HepG2 (cell line): ENCODE measurements around the gene TEX19. TPM values are rescaled to one million over a fixed set of nuclear protein-coding genes. Genes with fewer than 3 reads are reported as not detected.
A peak's percentile ranks its signal among the peaks of the same experiment; 100 is the strongest.

Experiments
- EED ChIP-seq: sonication (generic); formaldehyde crosslinking; IDR thresholded peaks from 2 replicates; pipeline ENCODE4 v1.5.0; 2020; ENCODE audit warnings: mild to moderate bottlenecking, missing genetic modification reagents
- NFKB2 ChIP-seq: sonication (generic); formaldehyde crosslinking; IDR thresholded peaks from 2 replicates; pipeline ENCODE4 v1.4.0; 2020; ENCODE audit warnings: missing genetic modification reagents, borderline replicate concordance
- NR2F6 ChIP-seq, 2 experiments: IDR thresholded peaks; 2 replicates each; pipeline ENCODE4 v1.6.1; 2016; ENCODE audit warnings: antibody characterized with exemption in 1 of 2, mild to moderate bottlenecking in 1 of 2
- PHF8 ChIP-seq: sonication (generic); formaldehyde crosslinking; IDR thresholded peaks from 2 replicates; pipeline ENCODE4 v1.5.0; 2020; ENCODE audit warnings: missing genetic modification reagents
- POGZ ChIP-seq: sonication (generic); formaldehyde crosslinking; IDR thresholded peaks from 2 replicates; pipeline ENCODE4 v1.4.0; 2020; ENCODE audit warnings: mild to moderate bottlenecking, missing genetic modification reagents
- SIX4 ChIP-seq: sonication (generic); formaldehyde crosslinking; IDR thresholded peaks from 2 replicates; pipeline ENCODE4 v1.4.0; 2020; ENCODE audit warnings: missing genetic modification reagents
- SKI ChIP-seq: fragments of 450-650 bp; IDR thresholded peaks from one replicate; pipeline ENCODE4 v1.6.1; 2018; ENCODE audit warnings: mild to moderate bottlenecking; ENCODE audit not compliant: partially characterized antibody
- ZFP90 ChIP-seq: sonication (generic); formaldehyde crosslinking; IDR thresholded peaks from 2 replicates; pipeline ENCODE4 v1.8.0; 2022; ENCODE audit warnings: missing genetic modification reagents, mild to moderate bottlenecking, inconsistent platforms, borderline replicate concordance
- ZNF160 ChIP-seq: sonication (generic); formaldehyde crosslinking; IDR thresholded peaks from 2 replicates; pipeline ENCODE4 v1.8.0; 2022; ENCODE audit warnings: mild to moderate bottlenecking, inconsistent platforms, missing genetic modification reagents
- ZNF264 ChIP-seq: sonication (generic); formaldehyde crosslinking; IDR thresholded peaks from 2 replicates; pipeline ENCODE4 v1.4.0; 2020; ENCODE audit warnings: missing genetic modification reagents
- ZNF337 ChIP-seq: sonication (generic); formaldehyde crosslinking; IDR thresholded peaks from 2 replicates; pipeline ENCODE4 v1.5.1; 2020; ENCODE audit warnings: missing genetic modification reagents, low read depth, mild to moderate bottlenecking, borderline replicate concordance
- ZNF496 ChIP-seq: sonication (generic); formaldehyde crosslinking; IDR thresholded peaks from 2 replicates; pipeline ENCODE4 v1.8.1; 2023; ENCODE audit warnings: mild to moderate bottlenecking, moderate library complexity, missing genetic modification reagents; ENCODE audit not compliant: insufficient replicate concordance
- ZNF703 ChIP-seq: sonication (generic); formaldehyde crosslinking; IDR thresholded peaks from 2 replicates; pipeline ENCODE4 v1.5.1; 2020; ENCODE audit warnings: missing genetic modification reagents, mild to moderate bottlenecking, moderate library complexity, borderline replicate concordance
- ZNF713 ChIP-seq: sonication (generic); formaldehyde crosslinking; IDR thresholded peaks from 2 replicates; pipeline ENCODE4 v1.4.0; 2020; ENCODE audit warnings: mild to moderate bottlenecking, missing genetic modification reagents
- ZSCAN20 ChIP-seq: sonication (generic); formaldehyde crosslinking; IDR thresholded peaks from 2 replicates; pipeline ENCODE4 v1.4.0; 2020; ENCODE audit warnings: missing genetic modification reagents, mild to moderate bottlenecking, borderline replicate concordance
- ZSCAN29 ChIP-seq: sonication (generic); formaldehyde crosslinking; conservative IDR thresholded peaks from 2 replicates; pipeline ENCODE4 v1.4.0; 2020; ENCODE audit warnings: mild to moderate bottlenecking, missing genetic modification reagents
- polyA plus RNA-seq, 8 experiments: library from polyadenylated mRNA; depleted of rRNA in 3 of 8; stranded (reverse) in 7 of 8; unstranded in 1 of 8; fragments of >200 nt; fragmentation: Illumina TruSeq in 4 of 8; extraction: Trizol in 4 of 8; gene quantifications; 2 replicates each; pipeline versions ENCODE4 v1.2.1 to v1.2.3, GENCODE V29; 2011 to 2016; ENCODE audit warnings: low read depth in 4 of 8, missing spikeins in 1 of 8, mixed read lengths in 1 of 8; ENCODE audit not compliant: insufficient read depth in 1 of 8
- total RNA-seq, 5 experiments: library from RNA; depleted of rRNA; stranded (reverse); fragments of >200 nt; fragmentation: Illumina TruSeq; extraction: Trizol; gene quantifications; 2 replicates each; pipeline ENCODE4 v1.2.3, GENCODE V29; 2016; ENCODE audit warnings: low read depth in 1 of 5
- TF ChIP-seq, protein P1 (sequence below): sonication (generic); formaldehyde crosslinking; IDR thresholded peaks from 2 replicates; pipeline ENCODE4 v1.8.1; 2023; ENCODE audit warnings: mild to moderate bottlenecking, missing genetic modification reagents
- TF ChIP-seq, protein P2 (sequence below): sonication (generic); formaldehyde crosslinking; IDR thresholded peaks from 2 replicates; pipeline ENCODE4 v1.8.0; 2022; ENCODE audit warnings: mild to moderate bottlenecking, missing genetic modification reagents; ENCODE audit not compliant: insufficient replicate concordance
- TF ChIP-seq, protein P3 (sequence below): sonication (generic); formaldehyde crosslinking; IDR thresholded peaks from 2 replicates; pipeline ENCODE4 v1.8.0; 2022; ENCODE audit warnings: missing genetic modification reagents, low read depth, mild to moderate bottlenecking, borderline replicate concordance
- TF ChIP-seq, protein P4 (sequence below): sonication (generic); formaldehyde crosslinking; IDR thresholded peaks from 2 replicates; pipeline ENCODE4 v1.8.1; 2022; ENCODE audit warnings: mild to moderate bottlenecking, missing genetic modification reagents
- TF ChIP-seq, protein P5 (sequence below): IDR thresholded peaks from 2 replicates; pipeline ENCODE4 v1.6.1; 2012; ENCODE audit warnings: low read depth, low read length, improper control_type of control experiment

The TEX19 gene
- total and polyA plus RNA-seq, 2 of the 13 experiments (the other 11 are each of a cell fraction or from before 2014, with no cell fraction given) = 1.3 to 6.0 TPM

DNA sequence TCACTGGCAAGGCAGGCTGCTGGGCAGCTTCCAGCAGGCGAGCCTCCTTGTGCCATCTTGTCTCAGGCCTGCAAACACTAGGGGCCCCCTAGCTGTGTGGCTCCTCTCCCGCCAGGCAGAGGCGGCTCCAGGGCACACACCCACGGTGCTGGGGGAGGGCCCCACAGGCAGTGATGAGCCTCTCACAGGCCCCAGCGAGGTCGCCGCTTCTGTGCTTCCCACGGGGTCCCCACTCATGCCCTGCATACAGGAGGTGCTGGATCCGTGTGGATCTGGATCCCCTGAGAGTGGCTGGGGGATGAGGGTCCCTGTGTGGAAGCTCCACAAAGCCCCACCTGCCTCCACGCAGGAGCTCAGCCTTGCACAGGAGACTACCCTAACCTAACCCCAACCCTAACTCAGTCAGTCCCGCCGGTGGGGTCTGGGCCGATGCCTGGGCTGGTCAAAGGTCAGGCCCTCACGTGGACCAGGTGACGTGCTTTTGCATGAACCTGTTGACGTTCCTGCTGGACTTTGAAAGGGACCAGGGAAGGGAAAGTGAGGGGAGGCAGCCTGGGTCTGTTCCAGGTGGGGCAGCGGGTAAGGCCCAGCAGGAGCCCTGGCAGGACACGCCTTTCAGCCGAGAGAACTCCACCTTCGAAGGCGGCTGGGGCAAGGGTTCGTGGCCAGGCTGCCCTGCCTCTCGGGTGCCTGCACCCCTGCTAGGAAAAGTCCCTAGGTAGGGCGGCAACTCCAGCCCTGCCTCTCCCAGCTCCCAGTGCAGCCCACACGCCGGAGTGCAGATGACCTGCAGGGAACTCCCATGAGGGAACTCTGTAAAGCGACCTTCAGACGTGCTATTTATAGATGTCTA is 30.7 kb upstream of the TEX19 start (continued):
- TF ChIP-seq, protein P1, sequence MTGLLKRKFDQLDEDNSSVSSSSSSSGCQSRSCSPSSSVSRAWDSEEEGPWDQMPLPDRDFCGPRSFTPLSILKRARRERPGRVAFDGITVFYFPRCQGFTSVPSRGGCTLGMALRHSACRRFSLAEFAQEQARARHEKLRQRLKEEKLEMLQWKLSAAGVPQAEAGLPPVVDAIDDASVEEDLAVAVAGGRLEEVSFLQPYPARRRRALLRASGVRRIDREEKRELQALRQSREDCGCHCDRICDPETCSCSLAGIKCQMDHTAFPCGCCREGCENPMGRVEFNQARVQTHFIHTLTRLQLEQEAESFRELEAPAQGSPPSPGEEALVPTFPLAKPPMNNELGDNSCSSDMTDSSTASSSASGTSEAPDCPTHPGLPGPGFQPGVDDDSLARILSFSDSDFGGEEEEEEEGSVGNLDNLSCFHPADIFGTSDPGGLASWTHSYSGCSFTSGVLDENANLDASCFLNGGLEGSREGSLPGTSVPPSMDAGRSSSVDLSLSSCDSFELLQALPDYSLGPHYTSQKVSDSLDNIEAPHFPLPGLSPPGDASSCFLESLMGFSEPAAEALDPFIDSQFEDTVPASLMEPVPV (CRISPR knock-in tag) = peak; percentile 96; the same call in 1 of the 2 replicates
- TF ChIP-seq ZFP90 (peak; percentile 64), NR2F6 (IDR thresholded peaks at IDR 0.05) (peak; percentile 97), NR2F6 (CRISPR knock-in tag; IDR thresholded peaks at IDR 0.05) (peak; percentile 99), ZNF703 (CRISPR knock-in tag) (no peak; the same call in 1 of the 2 replicates), PHF8 (peak; percentile 54), POGZ (CRISPR knock-in tag) (peak; percentile 79), ZNF337 (CRISPR knock-in tag) (no peak), SIX4 (CRISPR knock-in tag) (peak; percentile 65; the same call in 1 of the 2 replicates), ZNF713 (CRISPR knock-in tag) (peak; percentile 94; the same call in 1 of the 2 replicates), ZNF264 (CRISPR knock-in tag) (peak; percentile 83; the same call in 1 of the 2 replicates), EED (CRISPR knock-in tag) (0 out of 2 replicates have a peak, but pooled peaks have one; percentile 43), SKI (peak; percentile 92), ZNF496 (CRISPR knock-in tag) (no peak), ZSCAN29 (CRISPR knock-in tag) (peak; percentile 85), ZSCAN20 (CRISPR knock-in tag) (0 out of 2 replicates have a peak, but pooled peaks have one; percentile 54), ZNF160 (peak; percentile 74; the same call in 1 of the 2 replicates), NFKB2 (CRISPR knock-in tag) (peak; percentile 85)
- TF ChIP-seq, protein P2, sequence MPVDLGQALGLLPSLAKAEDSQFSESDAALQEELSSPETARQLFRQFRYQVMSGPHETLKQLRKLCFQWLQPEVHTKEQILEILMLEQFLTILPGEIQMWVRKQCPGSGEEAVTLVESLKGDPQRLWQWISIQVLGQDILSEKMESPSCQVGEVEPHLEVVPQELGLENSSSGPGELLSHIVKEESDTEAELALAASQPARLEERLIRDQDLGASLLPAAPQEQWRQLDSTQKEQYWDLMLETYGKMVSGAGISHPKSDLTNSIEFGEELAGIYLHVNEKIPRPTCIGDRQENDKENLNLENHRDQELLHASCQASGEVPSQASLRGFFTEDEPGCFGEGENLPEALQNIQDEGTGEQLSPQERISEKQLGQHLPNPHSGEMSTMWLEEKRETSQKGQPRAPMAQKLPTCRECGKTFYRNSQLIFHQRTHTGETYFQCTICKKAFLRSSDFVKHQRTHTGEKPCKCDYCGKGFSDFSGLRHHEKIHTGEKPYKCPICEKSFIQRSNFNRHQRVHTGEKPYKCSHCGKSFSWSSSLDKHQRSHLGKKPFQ (CRISPR knock-in tag) = peak; percentile 94
- TF ChIP-seq, protein P3, sequence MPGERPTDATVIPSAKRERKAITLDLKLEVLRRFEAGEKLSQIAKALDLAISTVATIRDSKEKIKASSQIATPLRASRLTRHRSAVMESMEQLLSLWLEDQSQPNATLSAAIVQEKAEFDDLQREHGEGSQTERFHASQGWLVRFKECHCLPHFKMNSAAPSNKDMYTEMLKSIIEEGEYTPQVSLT (CRISPR knock-in tag) = no peak
- TF ChIP-seq, protein P4, sequence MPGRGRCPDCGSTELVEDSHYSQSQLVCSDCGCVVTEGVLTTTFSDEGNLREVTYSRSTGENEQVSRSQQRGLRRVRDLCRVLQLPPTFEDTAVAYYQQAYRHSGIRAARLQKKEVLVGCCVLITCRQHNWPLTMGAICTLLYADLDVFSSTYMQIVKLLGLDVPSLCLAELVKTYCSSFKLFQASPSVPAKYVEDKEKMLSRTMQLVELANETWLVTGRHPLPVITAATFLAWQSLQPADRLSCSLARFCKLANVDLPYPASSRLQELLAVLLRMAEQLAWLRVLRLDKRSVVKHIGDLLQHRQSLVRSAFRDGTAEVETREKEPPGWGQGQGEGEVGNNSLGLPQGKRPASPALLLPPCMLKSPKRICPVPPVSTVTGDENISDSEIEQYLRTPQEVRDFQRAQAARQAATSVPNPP = peak; percentile 92
- TF ChIP-seq, protein P5, sequence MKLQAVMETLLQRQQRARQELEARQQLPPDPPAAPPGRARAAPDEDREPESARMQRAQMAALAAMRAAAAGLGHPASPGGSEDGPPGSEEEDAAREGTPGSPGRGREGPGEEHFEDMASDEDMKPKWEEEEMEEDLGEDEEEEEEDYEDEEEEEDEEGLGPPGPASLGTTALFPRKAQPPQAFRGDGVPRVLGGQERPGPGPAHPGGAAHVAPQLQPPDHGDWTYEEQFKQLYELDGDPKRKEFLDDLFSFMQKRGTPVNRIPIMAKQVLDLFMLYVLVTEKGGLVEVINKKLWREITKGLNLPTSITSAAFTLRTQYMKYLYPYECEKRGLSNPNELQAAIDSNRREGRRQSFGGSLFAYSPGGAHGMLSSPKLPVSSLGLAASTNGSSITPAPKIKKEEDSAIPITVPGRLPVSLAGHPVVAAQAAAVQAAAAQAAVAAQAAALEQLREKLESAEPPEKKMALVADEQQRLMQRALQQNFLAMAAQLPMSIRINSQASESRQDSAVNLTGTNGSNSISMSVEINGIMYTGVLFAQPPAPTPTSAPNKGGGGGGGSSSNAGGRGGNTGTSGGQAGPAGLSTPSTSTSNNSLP = no peak
